HepG2 (cell line): ENCODE data around the gene GRM4. TPM values are rescaled to one million over a fixed set of nuclear protein-coding genes. Genes with fewer than 3 reads are reported as not detected.

Experiments used
- ATF4 ChIP-seq, 2 experiments: fragments of 450-650 bp in 1 of 2; sonication (generic) in 1 of 2; formaldehyde crosslinking; IDR thresholded peaks; 2 replicates each; pipeline versions ENCODE4 v1.5.0 to v1.8.0; 2020 to 2022; ENCODE audit warnings: mild to moderate bottlenecking in 1 of 2, missing genetic modification reagents in 1 of 2
- ATRX ChIP-seq: sonication (generic); formaldehyde crosslinking; IDR thresholded peaks from 2 replicates; pipeline ENCODE4 v1.4.0; 2020; ENCODE audit warnings: missing genetic modification reagents, borderline replicate concordance
- DBP ChIP-seq: sonication (generic); formaldehyde crosslinking; IDR thresholded peaks from 2 replicates; pipeline ENCODE4 v1.4.0; 2020; ENCODE audit warnings: missing genetic modification reagents; ENCODE audit errors: not compliant biosample characterization
- DR1 ChIP-seq: sonication (generic); formaldehyde crosslinking; IDR thresholded peaks from 2 replicates; pipeline ENCODE4 v1.8.0; 2021; ENCODE audit warnings: mild to moderate bottlenecking, missing genetic modification reagents, inconsistent platforms
- GATAD1 ChIP-seq: IDR thresholded peaks from 2 replicates; pipeline ENCODE4 v1.6.1; 2016; ENCODE audit warnings: missing genetic modification reagents, missing compliant biosample characterization
- HNRNPL ChIP-seq: fragments of 200-400 bp; formaldehyde crosslinking; IDR thresholded peaks from 2 replicates; pipeline ENCODE4 v1.6.1; 2017; ENCODE audit warnings: mild to moderate bottlenecking, low read depth, low read length
- MEIS1 ChIP-seq: sonication (generic); formaldehyde crosslinking; IDR thresholded peaks from 2 replicates; pipeline ENCODE4 v1.9.0; 2021; ENCODE audit warnings: mild to moderate bottlenecking, missing genetic modification reagents, moderate library complexity, borderline replicate concordance
- MLXIP ChIP-seq: sonication (generic); formaldehyde crosslinking; IDR thresholded peaks from 2 replicates; pipeline ENCODE4 v1.9.0; 2021; ENCODE audit warnings: missing genetic modification reagents, borderline replicate concordance
- MTF1 ChIP-seq: sonication (generic); formaldehyde crosslinking; IDR thresholded peaks from 2 replicates; pipeline ENCODE4 v1.5.0; 2020; ENCODE audit warnings: missing genetic modification reagents
- NFE2 ChIP-seq: sonication (generic); formaldehyde crosslinking; IDR thresholded peaks from 2 replicates; pipeline ENCODE4 v1.4.0; 2020; ENCODE audit warnings: missing genetic modification reagents
- ONECUT2 ChIP-seq: sonication (generic); formaldehyde crosslinking; IDR thresholded peaks from 2 replicates; pipeline ENCODE4 v1.4.0; 2020; ENCODE audit warnings: missing genetic modification reagents
- PHF21A ChIP-seq: sonication (generic); formaldehyde crosslinking; IDR thresholded peaks from 2 replicates; pipeline ENCODE4 v1.5.0; 2020; ENCODE audit warnings: mild to moderate bottlenecking, missing genetic modification reagents
- SMAD3 ChIP-seq: sonication (generic); formaldehyde crosslinking; IDR thresholded peaks from 2 replicates; pipeline ENCODE4 v1.4.0; 2020; ENCODE audit warnings: missing genetic modification reagents
- STAT5B ChIP-seq: sonication (generic); formaldehyde crosslinking; IDR thresholded peaks from 2 replicates; pipeline ENCODE4 v1.4.0; 2020; ENCODE audit warnings: missing genetic modification reagents
- TCF7L2 ChIP-seq: IDR thresholded peaks from 2 replicates; pipeline ENCODE4 v1.6.1; 2011; ENCODE audit warnings: mild to moderate bottlenecking, low read depth, low read length, moderate library complexity
- ZBTB34 ChIP-seq: sonication (generic); formaldehyde crosslinking; IDR thresholded peaks from 2 replicates; pipeline ENCODE4 v1.8.0; 2022; ENCODE audit warnings: mild to moderate bottlenecking, missing genetic modification reagents
- ZBTB37 ChIP-seq: sonication (generic); formaldehyde crosslinking; IDR thresholded peaks from 2 replicates; pipeline ENCODE4 v1.4.0; 2020; ENCODE audit warnings: mild to moderate bottlenecking, missing genetic modification reagents
- ZNF333 ChIP-seq: sonication (generic); formaldehyde crosslinking; IDR thresholded peaks from 2 replicates; pipeline ENCODE4 v1.4.0; 2020; ENCODE audit warnings: mild to moderate bottlenecking, missing genetic modification reagents, borderline replicate concordance
- ZNF350 ChIP-seq: sonication (generic); formaldehyde crosslinking; IDR thresholded peaks from 2 replicates; pipeline ENCODE4 v1.4.0; 2020; ENCODE audit warnings: mild to moderate bottlenecking, low read depth, missing genetic modification reagents, borderline replicate concordance
- ZNF44 ChIP-seq: sonication (generic); formaldehyde crosslinking; IDR thresholded peaks from 2 replicates; pipeline ENCODE4 v1.5.1; 2020; ENCODE audit warnings: mild to moderate bottlenecking, missing genetic modification reagents
- ZNF770 ChIP-seq: sonication (generic); formaldehyde crosslinking; IDR thresholded peaks from 2 replicates; pipeline ENCODE4 v1.5.0; 2020; ENCODE audit warnings: mild to moderate bottlenecking, missing genetic modification reagents
- polyA plus RNA-seq, 8 experiments: library from polyadenylated mRNA; depleted of rRNA in 3 of 8; stranded (reverse) in 7 of 8; unstranded in 1 of 8; fragments of >200 nt; fragmentation: Illumina TruSeq in 4 of 8; extraction: Trizol in 4 of 8; gene quantifications; 2 replicates each; pipeline versions ENCODE4 v1.2.1 to v1.2.3, GENCODE V29; 2011 to 2016; ENCODE audit warnings: low read depth in 4 of 8, missing spikeins in 1 of 8, mixed read lengths in 1 of 8; ENCODE audit not compliant: insufficient read depth in 1 of 8
- total RNA-seq, 5 experiments: library from RNA; depleted of rRNA; stranded (reverse); fragments of >200 nt; fragmentation: Illumina TruSeq; extraction: Trizol; gene quantifications; 2 replicates each; pipeline ENCODE4 v1.2.3, GENCODE V29; 2016; ENCODE audit warnings: low read depth in 1 of 5

The GRM4 gene
- total and polyA plus RNA-seq, 2 of the 13 experiments (the other 11 are each of a cell fraction or from before 2014, with no cell fraction given) = not detected

- TF ChIP-seq HNRNPL (no peak), ZNF770 (CRISPR knock-in tag) (no peak), ZNF44 (CRISPR knock-in tag) (no peak), NFE2 (CRISPR knock-in tag) (no peak), DR1 (no peak), MEIS1 (CRISPR knock-in tag) (no peak), MLXIP (CRISPR knock-in tag) (peak; percentile 35; the same call in 1 of the 2 replicates), SMAD3 (0 out of 2 replicates have a peak, but pooled peaks have one; percentile 48), GATAD1 (CRISPR knock-in tag) (no peak), ATF4 (CRISPR knock-in tag; IDR thresholded peaks at IDR 0.05) (no peak), ZBTB34 (no peak), ONECUT2 (CRISPR knock-in tag) (peak; percentile 34; the same call in 1 of the 2 replicates), TCF7L2 (no peak), PHF21A (no peak), ZBTB37 (CRISPR knock-in tag) (no peak), ATRX (no peak), MTF1 (CRISPR knock-in tag) (no peak), ZNF333 (CRISPR knock-in tag) (no peak), STAT5B (no peak), ZNF350 (no peak), DBP (CRISPR knock-in tag) (no peak)
These were observed 30.5 kb downstream of the GRM4 start (continued) for GRCh38 chr6:34115403-34115795.
